Measurements from ENCODE around the gene CSRNP2.
"Not testable (repeated sequence)": the region's sequence is repeated elsewhere in the genome, so short reads cannot be mapped to it uniquely, and the experiment has no call there.

CSRNP2 gene

GRCh38 chr12:51028126-51028812, 55.1 kb downstream of the CSRNP2 start:
- DNase-seq (ENCODE audit: low read depth in 1 of 2, low spot score in 1 of 2) = no peak

GRCh38 chr12:51027342-51027835, 56.0 kb downstream of the CSRNP2 start:
- DNase-seq (ENCODE audit: low read depth in 1 of 2, low spot score in 1 of 2) = no peak

- peak; percentile 75 to 86 for DNase-seq (ENCODE audit: low read depth in 1 of 2, low spot score in 1 of 2)
Measured at GRCh38 chr12:51025836-51026638, 57.4 kb downstream of the CSRNP2 start, which contains the start of gene SLC11A2. Gene SLC11A2, minus strand, starts transcription at chr12:51026384. Its CDS starts 15,656 bp downstream, at chr12:51010728.

DNA sequence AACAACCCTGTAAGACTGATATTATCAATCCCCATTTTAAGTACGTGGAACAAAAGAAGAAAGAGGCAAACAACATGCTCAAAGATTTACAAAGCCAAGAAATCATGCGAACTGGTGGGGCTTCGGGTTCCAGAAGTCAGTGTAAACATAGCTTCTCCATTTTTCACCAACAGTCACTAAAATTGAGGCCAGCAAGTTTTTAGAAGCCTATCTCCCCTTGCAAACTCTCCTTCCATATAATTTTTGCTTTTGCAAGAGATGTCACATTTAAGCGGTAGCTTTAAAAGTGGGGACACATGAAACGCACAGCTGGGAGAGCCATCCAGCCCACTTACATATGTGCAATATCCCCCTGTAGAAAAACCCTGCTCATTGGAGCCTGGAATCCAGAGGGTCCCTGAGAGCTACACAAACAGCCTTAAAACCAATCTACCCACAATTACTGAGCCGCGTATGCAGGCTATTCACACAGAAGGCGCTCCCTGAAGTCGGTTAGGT, 58.0 kb downstream of the CSRNP2 start:
- no peak for DNase-seq (ENCODE audit: low read depth in 1 of 2, low spot score in 1 of 2)

DNA sequence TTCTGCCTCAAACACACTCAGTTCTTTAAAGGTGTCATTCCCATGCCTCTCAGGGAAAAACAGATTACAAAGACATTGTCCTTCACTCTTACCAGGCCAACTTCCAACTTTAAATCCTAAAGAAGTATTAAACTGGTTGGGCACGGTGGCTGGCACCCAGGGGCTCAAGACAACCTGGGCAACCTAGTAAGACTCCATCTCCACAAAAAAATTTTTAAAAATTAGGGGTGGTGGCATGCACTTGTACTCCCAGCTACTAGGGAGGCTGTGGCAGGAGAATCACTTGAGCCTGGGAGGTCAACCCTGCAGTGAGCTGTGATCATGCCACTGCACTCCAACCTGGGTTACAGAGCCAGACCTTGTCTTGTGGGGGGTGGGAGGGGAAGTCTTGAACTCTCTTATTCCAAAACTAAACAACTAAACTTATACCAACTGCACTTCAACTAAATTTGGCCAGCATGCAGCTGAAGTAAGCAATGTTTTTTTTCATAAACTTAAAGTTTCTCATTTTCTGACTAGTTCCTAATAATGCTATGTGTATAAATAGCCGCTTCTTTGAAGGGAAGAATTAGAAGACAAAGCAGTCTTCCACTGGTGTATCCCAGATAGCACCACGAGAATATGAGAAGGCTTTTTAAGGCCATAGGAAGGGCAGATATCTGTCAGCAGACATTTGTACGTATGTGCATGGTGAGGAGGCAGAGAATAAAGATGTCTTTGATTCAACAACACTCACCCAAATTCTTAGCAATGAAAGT, 59.6 kb downstream of the CSRNP2 start:
- no peak for DNase-seq (ENCODE audit: low read depth in 1 of 2, low spot score in 1 of 2)

DNA sequence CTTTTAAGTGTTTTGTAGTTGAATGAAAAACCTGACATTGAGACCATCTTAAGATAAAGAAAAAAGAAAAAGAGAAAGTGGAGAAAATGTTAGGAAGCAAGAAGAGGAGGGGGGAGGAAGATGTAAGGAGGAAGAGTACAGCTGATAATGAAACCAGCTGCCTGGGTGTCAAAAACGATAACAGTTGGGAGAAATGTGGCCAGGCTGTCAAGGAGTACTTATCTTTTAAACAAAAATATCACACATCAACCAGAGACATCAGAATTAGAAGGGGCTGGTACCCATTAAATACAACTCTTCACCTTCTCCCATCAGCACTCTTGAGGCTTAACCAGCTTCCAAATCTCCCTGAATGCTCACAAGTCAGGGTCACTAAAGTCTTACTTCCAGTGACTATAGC, 61.7 kb downstream of the CSRNP2 start:
- DNase-seq (ENCODE audit: low read depth in 1 of 2, low spot score in 1 of 2) = no peak

- no peak for DNase-seq (ENCODE audit: low read depth in 1 of 2, low spot score in 1 of 2)
Measured at GRCh38 chr12:51020448-51021182, 62.8 kb downstream of the CSRNP2 start.

DNA sequence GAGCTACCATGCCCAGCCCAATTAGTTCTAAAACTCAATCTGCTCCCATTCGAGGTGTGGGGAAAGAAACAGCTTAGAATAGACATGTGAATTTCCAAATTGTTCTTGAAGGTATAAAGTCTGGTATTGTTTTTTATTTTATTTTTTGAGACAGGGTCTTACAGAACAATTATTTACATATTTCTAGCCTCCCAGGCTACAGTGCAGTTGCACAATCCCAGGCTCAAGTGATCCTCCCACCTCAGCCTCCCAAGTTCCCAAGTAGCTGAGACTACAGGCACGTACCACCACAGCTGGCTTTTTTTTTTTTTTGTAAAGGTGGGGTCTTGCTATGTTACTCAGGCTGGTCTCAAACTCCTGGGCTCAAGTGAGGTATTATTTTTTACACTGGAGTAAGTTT, 63.5 kb downstream of the CSRNP2 start:
- DNase-seq (ENCODE audit: low read depth in 1 of 2, low spot score in 1 of 2) = no peak

DNA sequence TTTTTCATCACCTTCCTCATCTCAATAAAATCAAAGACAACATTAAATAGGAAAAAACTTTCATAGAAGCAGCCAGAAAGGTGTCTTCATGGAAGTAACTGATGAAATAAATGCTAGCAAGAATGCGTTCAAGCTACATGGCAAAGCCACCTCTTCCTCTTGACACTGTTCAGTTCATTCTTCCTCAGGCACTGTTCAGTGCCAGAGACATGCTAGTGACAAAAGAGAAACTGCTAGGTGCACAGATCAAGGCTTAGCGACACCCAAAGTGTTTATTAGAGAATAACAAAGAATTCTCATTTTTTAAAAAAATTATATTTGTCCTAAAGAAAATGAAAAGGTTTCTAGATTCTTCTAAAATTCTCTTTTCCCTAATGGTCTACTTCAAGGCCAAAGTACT, 64.4 kb downstream of the CSRNP2 start:
- DNase-seq (ENCODE audit: low read depth in 1 of 2, low spot score in 1 of 2) = no peak

DNA sequence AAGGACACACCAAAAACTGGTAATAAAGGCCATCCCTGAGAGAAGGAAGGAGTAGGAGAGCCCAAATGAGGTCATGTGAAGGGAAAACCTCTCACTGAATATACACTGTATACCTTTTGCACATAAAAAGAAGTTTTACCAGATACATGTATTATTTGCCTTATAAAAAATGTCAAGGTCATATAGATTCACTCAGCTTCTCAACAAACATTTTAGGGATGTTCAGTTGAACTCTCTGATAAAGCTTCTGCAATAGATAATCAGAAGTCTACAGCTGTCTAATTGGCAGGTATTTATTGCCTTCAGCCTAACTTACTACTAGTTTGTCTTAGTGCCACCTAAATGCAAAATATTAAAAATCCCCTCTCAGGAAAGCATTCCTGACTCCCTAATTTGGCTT, 65.9 kb downstream of the CSRNP2 start:
- DNase-seq (ENCODE audit: low read depth in 1 of 2, low spot score in 1 of 2) = no peak

- DNase-seq (ENCODE audit: low read depth in 1 of 2, low spot score in 1 of 2) = not testable (repeated sequence)
Measured at GRCh38 chr12:51014467-51014866, 68.9 kb downstream of the CSRNP2 start.

GRCh38 chr12:51013441-51013840, 70.0 kb downstream of the CSRNP2 start:
- DNase-seq (ENCODE audit: low read depth in 1 of 2, low spot score in 1 of 2) = no peak

- DNase-seq (ENCODE audit: low read depth in 1 of 2, low spot score in 1 of 2) = no peak
Measured at GRCh38 chr12:51012570-51013236, 70.7 kb downstream of the CSRNP2 start.

- DNase-seq (ENCODE audit: low read depth in 1 of 2, low spot score in 1 of 2) = no peak
Measured at GRCh38 chr12:51011955-51012354, 71.4 kb downstream of the CSRNP2 start.
